Measurements from ENCODE around the gene CTSC.

The CTSC gene

DNA sequence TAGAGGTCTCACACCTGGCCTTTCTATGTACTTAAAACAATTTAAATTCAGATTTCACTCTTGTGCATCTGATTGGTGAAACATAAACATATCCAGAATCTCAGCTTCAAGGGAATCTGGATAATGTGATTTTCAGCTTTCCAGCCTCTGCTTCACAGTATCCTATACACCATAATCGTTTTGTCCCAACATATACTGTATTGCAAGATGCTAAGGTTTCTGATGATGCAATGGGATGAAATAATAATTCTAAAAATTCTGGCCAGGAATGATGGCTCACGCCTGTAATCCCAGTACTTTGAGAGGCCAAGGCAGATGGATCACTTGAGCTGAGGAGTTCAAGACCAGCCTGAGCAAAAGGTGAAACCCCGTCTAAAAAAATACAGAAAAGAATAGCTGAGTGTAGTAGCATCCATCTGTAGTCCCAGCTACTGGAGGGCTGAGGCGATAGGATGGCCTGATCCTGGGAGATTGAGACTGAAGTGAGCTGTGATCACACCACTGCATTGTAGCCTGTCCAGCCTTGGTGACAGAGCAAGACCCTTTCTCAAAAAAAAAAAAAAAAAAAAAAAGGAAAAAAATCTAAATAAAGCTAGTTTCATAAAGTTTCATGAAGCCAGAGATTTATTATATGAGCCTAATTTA is 41.0 kb upstream of the CTSC start:
- no peak for TF ChIP-seq CTCF (IDR thresholded peaks at IDR 0.05; ENCODE audit: insufficient read depth, low read length, poor library complexity, severe bottlenecking)
- DNase-seq (ENCODE audit: extremely low read depth, insufficient read length), result no peak
- H3K27me3 ChIP-seq (replicated peaks; ENCODE audit: control insufficient read depth, insufficient read depth, low read length), result no peaks in the 10 kb centered on the region
- H3K36me3 ChIP-seq (ENCODE audit: control insufficient read depth, insufficient read depth, low read length), result no peaks in the 10 kb centered on the region
- no peak overlapping the region for H3K4me3 ChIP-seq (replicated peaks; ENCODE audit: low read depth, low read length)

DNA sequence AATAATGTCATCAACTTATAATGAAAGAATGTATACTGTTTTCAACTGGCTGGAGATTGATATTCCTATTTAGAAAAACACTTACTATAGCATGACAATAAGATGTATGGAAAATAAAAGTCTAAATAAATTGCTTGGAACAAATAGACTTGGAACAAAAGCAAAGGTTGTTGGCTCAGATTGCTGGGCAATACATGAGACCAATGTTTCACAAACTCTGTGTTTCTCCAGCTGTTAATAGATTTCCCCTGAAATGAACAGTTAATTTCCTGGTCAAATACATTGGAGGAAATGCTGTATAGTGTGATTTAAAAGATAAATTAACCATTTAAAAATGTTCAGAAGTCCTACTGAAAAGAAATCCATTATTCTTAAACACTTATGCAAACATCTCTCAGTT is 40.1 kb upstream of the CTSC start:
- H3K27me3 ChIP-seq (replicated peaks; ENCODE audit: control insufficient read depth, insufficient read depth, low read length), result no peaks in the 10 kb centered on the region
- H3K4me3 ChIP-seq (replicated peaks; ENCODE audit: low read depth, low read length), result no peak overlapping the region
- TF ChIP-seq CTCF (IDR thresholded peaks at IDR 0.05; ENCODE audit: insufficient read depth, low read length, poor library complexity, severe bottlenecking), result no peak
- H3K36me3 ChIP-seq (ENCODE audit: control insufficient read depth, insufficient read depth, low read length), result no peaks in the 10 kb centered on the region
- no peak for DNase-seq (ENCODE audit: extremely low read depth, insufficient read length)

- DNase-seq (ENCODE audit: extremely low read depth, insufficient read length), result no peak
These were observed 39.6 kb upstream of the CTSC start for GRCh38 chr11:88377144-88377543.

DNA sequence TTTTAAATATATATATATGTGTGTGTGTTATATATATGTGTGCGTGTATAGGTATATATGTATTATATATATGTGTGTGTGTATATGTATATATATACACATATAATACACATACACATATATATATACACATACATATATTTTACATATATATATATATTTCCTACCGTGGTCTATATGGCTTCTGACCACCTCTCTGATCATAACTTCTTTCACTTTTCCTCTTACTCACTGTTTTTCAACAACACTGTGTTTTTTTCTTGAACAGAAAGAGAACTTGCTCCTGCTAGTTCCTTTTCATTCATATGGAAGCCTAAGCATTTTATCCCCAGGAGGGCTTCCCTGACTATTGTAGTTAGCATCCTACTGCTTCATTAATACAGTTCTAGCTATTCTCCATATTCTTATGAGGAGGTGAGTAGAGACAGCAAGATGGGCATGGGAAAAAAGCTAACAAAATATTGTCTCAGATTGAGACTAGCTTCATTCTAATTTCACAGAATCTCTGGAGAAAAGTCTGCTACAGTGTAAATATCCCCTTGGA is 38.5 kb upstream of the CTSC start:
- no peak for DNase-seq (ENCODE audit: extremely low read depth, insufficient read length)
- Histone ChIP-seq H3K27me3 (replicated peaks; ENCODE audit: control insufficient read depth, insufficient read depth, low read length) (no peaks in the 10 kb centered on the region), H3K36me3 (ENCODE audit: control insufficient read depth, insufficient read depth, low read length) (no peaks in the 10 kb centered on the region), H3K4me3 (replicated peaks; ENCODE audit: low read depth, low read length) (no peak overlapping the region)
- no peak for TF ChIP-seq CTCF (IDR thresholded peaks at IDR 0.05; ENCODE audit: insufficient read depth, low read length, poor library complexity, severe bottlenecking)

More at GRCh38 chr11:88377144-88377543, 39.6 kb upstream of the CTSC start:
- Histone ChIP-seq H3K27me3 (replicated peaks; ENCODE audit: control insufficient read depth, insufficient read depth, low read length) (no peaks in the 10 kb centered on the region), H3K4me3 (replicated peaks; ENCODE audit: low read depth, low read length) (no peak overlapping the region), H3K36me3 (ENCODE audit: control insufficient read depth, insufficient read depth, low read length) (no peaks in the 10 kb centered on the region)
- TF ChIP-seq CTCF (IDR thresholded peaks at IDR 0.05; ENCODE audit: insufficient read depth, low read length, poor library complexity, severe bottlenecking), result no peak

GRCh38 chr11:88370782-88371181 is 33.2 kb upstream of the CTSC start:
- Histone ChIP-seq H3K36me3 (ENCODE audit: control insufficient read depth, insufficient read depth, low read length) (no peaks in the 10 kb centered on the region), H3K4me3 (replicated peaks; ENCODE audit: low read depth, low read length) (no peak overlapping the region), H3K27me3 (replicated peaks; ENCODE audit: control insufficient read depth, insufficient read depth, low read length) (no peaks in the 10 kb centered on the region)
- TF ChIP-seq CTCF (IDR thresholded peaks at IDR 0.05; ENCODE audit: insufficient read depth, low read length, poor library complexity, severe bottlenecking), result no peak
- no peak for DNase-seq (ENCODE audit: extremely low read depth, insufficient read length)
